NCI-H345 (cell line): ENCODE data around the gene SH3RF3.
A peak's percentile ranks its signal among the peaks of the same experiment; 100 is the strongest.

Source experiments
- DNase-seq: peaks from one replicate; lab custom pipeline; 2025; lab: John Stamatoyannopoulos, UW

Gene SH3RF3

DNA sequence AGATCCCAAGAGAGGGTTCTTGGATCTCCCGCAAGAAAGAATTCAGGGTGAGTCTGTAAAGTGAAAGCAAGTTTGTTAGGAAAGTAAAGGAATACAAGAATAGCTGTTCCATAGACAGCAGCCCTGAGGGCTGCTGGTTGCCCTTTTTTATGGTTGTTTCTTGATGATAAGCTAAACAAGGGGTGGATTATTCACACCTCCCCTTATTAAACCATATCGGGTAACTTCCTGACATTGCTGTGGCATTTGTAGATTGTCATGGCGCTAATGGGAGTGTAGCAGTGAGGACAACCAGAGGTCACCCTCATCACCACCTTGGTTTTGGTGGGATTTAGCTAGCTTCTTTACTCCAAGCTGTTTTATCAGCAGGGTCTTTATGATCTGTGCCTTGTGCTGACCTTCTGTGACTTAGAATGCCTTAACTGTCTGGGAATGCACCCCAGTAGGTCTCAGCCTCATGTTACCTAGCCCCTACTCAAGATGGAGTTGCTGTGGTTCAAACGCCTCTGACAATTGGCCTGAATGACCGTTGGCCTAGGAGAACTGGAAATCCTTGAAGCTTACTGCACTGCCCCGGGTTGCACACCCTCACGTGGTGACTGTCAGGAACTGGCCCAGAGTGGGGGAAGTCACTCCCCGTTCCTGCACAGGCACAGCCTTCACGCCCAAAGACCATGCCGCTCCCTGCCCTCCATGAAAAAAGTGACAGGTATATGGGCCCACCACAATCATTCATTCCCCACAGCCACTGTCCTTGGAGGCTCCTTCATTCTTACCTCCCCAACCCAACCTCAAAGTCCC, 347.8 kb downstream of the SH3RF3 start:
- DNase-seq, result no peak

DNA sequence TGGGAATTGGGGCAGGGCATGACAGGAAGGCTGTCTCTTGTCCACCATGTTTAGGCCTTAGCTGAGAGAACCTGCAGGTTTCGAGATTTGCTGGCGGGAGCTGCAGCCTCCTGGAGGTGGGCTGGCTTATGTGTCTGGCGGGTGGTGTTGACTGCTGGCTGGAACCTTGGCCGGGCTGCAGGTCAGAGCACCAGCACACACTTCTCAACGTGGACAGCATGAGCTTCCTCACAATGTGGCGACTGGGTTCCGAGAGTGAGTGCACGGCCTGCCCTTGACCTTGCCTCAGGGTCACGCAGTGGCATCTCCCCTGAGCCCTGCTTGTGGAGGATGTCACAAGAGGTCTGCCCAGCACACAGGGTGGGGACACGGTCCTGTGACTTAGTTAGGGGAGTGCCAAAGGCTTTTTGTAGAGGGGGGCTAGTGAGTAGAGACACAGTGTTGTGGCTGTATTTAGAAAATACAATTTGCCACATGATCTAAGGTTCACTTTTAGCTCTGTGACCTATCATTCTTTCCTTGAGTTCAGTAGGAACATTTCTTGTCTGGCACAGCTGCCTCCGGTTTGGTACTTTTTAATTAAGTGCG, 350.0 kb downstream of the SH3RF3 start:
- DNase-seq, result no peak

DNA sequence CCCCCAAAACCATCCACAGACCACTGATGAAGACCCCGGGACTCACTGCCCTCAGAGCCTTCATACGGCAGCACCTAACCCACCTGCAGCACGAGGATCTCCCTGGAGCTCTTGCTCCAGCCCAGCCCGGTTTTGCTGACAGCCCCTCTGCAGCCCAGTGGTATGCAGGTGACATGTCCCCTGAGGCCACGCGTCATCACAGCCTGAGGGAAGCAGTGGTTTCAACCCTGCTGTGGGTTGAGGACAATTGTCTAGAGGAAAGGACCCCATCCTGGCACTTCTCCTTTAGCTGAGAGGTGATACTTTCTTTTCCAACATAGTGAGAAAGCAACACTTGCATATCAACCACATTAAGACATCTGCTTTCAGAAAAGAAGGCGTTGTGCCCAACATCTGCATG, 350.8 kb downstream of the SH3RF3 start:
- DNase-seq, result no peak

DNA sequence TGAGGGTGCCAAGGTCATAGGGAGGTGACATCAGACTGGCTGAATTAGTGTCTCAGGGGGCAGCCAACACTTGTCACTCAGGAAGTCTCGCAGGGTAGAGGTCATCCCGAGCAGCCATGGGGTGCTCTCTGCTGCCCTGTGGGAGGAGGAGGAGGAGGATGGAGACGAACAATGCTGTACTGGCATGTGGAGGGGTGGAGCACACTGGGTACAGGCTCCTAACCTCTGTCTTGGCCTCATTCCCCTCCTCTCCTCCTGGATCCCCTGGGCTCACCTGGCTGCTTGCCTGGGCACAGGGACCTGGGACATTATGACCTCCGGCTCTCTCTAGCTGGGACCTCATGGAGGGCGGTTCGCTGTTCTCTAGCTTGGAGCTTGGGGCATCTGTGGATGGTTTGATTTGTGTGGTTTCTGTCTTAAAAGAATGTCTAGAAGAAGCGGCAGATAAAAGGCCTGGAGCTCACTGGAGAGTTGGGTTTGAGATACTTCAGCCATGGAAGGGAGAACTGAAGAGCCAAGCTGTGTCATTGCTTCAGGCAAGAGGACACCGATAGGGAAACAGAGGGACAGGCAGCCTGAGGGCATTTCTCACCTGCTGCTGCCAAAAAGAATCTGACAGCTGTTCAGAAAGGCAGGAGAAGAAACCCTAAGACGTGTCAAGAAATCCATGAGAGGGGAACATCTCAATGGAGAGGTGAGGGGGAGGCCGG, 351.6 kb downstream of the SH3RF3 start:
- DNase-seq, result no peak

DNA sequence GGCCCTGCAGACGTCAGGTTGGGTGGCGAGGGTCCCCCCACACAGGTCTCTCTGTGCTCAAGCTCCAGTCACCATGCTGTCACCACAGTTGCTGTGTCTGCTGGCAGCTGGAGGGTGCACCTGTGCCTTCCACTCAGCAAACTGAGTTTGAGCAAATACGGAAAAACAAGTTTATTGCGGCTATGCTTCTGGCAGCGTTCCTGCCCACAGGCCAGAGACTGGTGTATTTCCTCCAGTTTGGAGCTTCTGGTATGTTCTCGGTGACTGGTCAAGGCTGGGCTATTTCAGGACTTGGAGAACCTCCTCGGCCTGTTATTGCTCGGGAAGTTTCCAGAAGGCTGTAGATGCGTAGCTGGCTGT, 352.2 kb downstream of the SH3RF3 start:
- no peak for DNase-seq

DNA sequence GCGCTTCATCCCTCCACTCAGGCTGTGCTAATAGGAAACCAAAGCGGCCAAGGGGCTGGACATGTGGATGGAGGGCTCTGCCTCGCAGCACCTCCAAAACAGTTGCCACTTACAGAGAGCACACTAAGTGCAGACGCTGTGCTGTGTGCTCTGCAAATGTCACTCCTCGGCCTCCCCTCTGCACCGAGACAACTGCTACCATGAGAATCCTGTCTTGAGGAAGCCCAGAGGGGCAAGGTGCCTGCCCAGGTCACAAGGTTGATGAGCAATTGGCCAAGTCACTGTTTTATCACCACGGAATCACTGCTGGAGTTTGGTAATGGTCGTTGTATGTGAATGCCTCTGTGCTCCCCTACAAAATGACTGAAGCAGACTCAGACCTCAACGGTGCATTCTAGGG, 352.6 kb downstream of the SH3RF3 start:
- no peak for DNase-seq

DNA sequence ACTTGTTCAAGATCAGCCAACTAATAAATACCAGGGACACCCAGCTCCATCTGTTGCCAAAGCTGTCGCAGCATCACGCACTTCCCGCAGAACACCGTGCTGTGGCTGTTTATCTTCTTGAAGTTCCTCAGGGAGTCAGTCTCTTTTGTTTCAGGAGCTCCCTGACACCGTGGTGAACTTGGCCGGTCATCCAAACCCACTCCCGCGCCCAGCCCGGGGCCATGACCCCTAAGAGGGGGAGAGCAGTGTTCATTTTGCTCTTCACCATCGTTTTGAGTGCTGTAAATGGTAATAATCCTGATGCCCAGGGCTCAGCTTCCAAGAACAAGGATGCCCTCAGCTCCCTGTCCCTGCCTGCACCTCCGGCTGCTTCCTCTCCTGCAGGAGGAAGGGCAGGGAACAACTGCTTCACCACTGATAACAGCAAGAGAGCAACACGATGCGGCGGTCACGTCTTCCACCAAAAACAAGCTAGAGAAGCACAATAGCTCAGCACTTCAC, 353.4 kb downstream of the SH3RF3 start:
- no peak for DNase-seq

DNA sequence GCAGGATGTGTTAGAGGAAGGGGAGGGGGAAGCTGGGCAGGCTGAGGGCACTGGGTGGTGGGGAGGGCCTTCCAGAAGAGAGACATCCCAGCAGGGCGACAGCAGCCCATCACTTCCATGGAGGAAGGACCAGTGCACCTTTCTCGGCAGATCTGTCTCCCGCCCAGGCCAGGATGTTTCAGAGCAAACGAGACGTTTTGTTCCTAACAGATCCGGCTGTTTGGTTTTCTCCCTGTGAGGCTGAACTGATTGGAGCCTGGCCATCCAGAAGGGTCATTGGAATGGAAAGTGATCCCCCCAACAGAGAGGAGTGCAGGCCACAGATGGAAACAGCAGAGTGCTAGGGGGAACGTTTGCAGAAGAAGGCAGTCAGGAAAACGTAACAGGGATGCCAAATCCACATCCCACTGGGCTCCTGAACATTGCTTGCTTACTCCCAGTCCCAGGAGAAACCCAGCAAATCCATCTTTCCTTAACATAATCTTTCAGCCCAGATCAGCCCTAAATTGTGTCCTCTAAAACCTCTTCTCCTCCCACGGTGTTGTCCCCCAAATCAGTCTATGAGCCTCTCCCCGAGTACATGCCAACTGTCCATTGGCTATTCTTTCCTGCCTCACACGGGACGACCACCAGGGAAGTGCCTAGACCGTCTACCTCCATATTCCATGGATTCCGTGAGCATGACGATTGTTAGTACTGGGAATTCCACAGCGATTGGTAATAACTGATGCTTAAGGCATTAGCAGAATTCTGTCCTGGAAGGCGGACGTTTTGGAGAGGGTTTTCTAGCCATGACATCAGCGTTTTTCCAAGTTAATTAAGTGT, 357.9 kb downstream of the SH3RF3 start:
- no peak for DNase-seq

DNA sequence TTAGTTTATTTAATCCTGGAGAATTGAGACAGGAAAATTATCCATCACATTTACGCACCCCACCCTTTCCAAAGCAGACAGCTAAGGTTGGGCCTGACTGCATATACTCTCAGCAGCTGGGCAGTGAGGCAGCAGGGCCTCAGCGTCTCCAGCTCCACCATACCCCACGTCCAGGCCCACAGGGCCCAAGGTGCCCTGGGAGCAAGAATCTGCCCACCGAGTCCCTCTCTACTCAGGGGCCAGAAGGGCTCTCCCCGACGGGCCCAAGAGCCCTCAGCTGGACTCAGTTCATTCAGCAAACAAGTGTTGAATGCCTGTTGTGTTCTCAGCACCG, 358.5 kb downstream of the SH3RF3 start:
- no peak for DNase-seq

DNA sequence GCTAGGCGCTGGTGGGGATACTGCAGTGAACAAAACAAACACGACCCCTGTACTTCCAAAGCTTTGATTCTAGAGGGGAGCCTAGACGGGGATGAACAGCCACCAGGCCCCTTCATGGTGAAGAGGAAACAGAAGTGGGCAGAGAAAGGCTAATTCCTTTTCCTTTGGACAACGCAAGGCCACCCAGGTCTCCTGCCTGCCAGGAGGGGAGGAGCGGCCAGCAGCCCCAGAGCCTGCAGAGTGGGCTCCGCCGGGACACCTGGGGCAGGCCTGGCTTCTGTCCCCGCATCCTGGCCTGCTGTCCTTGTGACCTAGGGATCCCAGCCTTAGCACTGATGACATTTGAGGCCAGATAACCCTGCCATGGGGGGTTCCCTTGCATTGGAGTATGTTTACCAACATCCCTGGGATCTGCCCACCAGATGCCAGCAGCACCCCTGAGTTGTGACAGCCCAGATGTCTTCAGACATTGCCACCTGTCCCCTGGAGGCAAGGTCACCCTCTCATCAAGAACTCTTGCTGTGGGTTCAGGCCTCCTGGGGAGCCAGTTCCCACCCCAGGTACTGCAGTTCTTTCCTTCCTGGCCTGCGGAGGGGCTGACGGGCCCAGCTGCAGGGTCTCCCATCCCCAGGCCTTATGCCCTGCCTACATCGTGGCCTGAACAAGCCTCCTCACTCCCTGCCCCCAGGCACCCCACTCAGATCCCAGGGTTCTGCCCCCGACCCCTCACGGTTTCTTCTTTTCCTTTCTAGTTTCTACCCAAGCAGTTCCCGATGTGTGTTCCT, 359.1 kb downstream of the SH3RF3 start:
- DNase-seq, result no peak

DNA sequence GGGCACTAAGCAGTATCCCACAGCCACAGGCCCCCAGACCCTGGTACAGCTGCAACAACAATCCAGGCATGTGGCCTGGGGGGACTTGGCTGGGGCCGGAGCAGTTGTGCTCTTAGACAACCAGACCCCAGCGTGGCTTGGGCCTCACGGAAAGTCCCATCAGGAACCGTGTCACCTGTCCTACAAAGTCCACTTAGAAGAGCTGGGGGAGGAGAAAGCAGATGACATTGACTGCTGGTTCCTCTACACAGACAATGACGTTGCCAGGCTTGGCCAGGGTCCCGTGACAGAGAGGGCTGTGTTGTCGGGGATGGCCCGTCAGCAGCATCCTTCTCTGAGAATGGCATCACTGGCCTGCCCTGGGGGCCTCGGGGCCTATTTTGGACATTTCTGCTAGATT, 360.3 kb downstream of the SH3RF3 start:
- DNase-seq, result no peak

DNA sequence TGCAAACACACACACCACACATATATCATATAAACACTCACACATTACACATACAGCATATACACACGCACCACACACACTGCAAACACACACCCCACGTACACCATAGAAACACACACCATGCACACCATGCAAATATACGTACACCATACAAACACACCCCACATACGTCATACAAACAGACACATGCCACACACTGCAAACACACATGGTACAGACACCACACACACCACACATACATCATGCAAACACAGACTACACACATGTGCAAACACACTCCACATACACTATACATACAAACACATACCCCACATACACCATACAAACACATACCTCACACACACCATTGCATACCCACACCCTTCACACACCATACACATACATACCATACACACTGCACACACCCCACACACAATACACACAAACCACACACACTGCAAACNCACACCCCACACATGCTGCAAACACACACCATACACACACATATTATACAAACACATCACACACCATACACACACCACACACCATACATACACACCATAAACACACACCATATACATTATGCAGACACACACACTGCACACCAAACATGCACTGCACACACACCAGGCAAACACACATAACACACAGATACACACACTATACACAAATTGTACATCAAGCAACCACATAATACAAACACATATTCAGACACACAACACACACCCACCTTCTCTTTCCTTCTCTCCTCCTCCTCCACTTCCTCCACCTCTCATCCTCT, 364.4 kb downstream of the SH3RF3 start:
- DNase-seq, result no peak

DNA sequence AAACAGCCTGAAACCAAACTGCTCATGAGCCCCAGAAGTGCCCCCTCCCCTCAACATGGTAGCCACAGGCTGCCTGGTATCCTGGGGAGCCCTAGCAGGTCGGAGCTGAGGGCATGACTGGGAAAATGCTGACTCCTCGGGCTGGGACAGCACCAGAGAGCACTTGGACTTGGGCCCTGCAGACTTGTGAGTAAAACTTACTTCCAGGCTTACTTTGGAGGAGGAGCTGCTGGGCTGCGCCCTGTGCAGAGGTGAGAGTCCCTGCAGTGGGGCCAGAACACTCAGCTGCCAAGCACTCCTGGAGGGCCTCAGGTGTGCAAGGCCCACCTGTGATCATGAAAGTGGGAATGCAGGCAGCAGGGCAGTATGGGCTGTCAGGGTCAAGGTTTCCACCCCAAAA, 365.3 kb downstream of the SH3RF3 start:
- no peak for DNase-seq

DNA sequence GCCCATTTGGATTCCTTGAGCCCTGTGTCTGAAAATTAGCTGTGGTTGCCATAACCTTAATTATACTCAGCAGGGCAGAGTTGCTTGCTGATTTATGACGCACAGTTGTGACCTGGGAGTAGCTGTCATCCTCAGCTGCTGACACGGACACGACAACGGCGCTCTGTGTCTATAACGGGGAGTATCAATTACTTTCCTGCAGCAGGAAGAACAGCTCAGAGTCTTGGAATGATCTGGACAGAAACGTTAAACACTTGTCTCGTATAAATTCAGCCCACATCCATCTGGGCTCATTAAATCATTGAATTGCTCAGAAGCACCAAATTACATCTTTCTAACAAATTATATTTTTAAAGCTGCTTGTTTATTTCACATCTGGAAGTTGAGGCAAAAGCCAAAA, 368.5 kb downstream of the SH3RF3 start:
- no peak for DNase-seq

DNA sequence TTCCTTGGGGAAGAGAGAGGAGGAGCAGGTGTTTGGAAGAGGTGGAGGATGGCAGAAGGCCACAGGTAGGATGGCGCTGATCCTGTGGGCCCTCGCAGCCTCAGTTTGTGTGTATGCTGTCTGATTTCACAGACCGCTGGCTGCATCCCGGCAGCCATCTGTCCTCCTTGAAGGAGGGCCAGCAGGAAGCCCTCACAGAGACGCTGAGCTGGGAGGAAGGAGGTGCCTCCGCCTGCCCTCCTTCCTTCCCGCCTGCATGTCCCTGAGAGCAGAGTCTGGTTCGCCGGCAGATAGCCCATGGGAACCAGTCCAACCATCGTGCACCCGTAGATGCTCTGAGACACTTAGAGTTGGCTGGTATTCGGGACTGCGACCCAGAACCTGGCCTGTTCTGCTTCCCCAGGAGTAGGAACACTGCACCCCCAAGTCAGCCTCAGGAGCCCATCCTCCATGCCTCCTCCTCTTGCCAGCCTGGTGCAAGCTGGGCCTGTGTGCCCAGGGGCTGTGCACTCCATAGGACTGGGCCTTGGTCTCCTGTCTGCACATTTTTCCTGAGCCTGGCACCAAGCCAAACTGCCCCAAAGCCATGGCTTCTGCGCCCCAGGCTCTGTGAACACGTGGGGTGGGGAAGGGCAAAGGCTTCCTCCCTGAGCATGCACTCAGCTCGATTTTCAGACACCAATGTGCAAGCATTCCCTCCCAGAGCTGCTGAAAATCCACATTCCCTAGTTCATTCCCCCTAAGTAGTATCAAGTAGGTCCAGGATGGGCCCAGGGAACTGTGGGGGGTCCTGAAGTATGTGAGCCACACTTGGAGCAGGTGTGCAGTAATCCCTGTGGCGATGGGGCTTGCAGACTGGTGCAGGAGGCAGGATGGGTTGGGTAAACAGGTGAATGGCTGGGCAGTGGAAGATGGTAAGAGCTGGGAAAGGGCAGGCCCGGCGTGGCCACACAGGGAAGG, 369.2 kb downstream of the SH3RF3 start:
- peak; percentile 23 for DNase-seq

DNA sequence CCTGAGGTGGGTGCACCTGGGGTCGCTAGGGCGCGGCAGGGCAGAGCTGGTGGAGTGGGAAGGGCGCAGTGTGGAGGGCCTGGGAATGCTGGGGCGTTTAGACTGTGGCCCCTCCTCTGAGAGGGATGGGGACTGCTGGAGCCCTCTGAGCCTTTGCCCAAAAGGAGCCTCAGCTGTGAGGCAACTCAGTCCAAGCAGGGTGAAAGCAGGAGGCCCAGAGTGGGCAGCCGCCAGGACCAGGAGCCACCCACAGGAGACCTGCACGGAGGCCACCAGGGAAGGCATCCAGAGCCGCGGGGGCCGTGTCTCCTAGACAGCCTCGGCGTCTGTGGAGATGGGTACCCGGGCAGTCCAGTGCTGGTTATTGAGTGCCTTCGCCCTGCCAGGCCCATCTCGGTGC, 369.9 kb downstream of the SH3RF3 start:
- DNase-seq, result no peak

DNA sequence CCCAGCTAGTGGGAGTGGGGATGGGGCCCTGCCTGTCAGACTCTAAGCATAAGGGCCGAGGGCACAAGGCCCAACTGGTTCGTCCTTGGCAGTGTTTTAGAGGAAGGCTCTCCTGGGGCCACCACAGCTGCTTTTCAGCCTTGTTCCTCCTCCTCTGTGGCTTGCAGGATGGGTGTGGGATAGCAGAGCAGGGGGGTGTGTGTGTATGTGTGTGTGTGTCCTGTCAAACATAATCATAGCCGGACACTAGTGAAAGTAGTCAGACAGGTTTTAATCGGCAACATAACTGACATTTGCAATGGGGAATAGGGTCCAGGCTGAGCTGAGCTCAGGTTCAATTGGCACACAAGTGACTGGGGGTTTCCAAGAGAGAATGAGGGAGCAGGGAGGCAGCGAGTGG, 370.6 kb downstream of the SH3RF3 start:
- no peak for DNase-seq

DNA sequence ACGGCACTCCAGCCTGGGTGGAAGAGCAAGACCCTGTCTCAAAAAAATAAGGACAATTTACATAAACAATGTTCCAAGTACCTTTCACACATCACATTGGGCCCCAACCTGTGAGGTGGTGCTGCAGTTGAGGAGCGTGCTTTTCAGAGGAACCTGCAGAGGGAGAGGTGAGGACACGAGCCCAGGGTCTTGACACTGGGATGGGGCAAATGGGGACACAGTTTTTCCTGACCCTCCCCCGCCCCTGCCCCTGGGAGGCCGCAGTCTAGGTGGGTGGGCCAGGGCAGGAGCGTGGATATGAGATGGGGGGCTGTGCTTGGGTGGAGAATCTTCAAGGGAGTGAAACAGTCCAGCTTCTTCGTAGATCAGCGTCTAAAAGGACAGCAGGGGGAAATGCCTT, 371.9 kb downstream of the SH3RF3 start:
- no peak for DNase-seq

DNA sequence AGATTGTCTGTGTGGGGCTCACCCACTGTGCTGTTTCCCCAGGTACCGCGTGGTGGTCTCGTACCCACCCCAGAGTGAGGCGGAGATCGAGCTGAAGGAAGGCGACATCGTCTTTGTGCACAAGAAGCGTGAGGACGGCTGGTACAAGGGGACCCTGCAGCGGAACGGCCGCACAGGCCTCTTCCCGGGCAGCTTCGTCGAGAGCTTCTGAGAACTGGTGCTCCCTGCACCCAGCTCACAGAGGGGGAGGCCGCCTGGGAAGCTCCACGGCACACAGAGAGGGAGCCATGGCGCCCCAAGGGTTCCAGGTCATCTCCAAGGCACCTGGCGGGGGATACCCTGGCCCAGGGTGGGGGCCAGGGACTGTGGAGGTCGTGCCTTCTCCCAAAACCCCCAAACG, 372.5 kb downstream of the SH3RF3 start:
- no peak for DNase-seq

DNA sequence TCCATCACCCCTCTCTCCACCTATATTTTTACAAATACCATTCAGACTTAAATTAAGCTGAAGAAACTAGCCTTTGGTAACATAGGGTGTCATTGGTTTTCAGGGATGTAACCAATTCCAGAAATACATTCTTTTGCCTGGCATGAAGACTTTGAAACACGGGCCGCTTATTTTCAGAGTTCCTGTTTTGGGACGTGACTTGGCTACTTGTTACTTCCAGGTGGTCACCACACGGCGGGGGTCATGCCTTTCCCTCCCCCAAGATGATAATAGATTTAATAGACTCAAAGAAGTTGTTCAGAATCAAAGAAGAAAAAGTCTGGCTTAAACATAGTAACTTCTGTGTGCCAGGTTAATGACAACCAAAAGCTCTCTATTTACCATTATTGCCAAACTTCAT, 374.2 kb downstream of the SH3RF3 start:
- DNase-seq, result no peak
